GM19467 (cell line): ENCODE data around the gene CREB3L2.
"Not testable (repeated sequence)": the region's sequence is repeated elsewhere in the genome, so short reads cannot be mapped to it uniquely, and the experiment has no call there.

ENCODE experiments used
- ATAC-seq: cut with Tn5 transposase; IDR thresholded peaks from one replicate; pipeline ENCODE4 v1.9.1; 2021; ENCODE audit warnings: mild to moderate bottlenecking, moderate library complexity; ENCODE audit not compliant: unreplicated experiment

CREB3L2 gene

DNA sequence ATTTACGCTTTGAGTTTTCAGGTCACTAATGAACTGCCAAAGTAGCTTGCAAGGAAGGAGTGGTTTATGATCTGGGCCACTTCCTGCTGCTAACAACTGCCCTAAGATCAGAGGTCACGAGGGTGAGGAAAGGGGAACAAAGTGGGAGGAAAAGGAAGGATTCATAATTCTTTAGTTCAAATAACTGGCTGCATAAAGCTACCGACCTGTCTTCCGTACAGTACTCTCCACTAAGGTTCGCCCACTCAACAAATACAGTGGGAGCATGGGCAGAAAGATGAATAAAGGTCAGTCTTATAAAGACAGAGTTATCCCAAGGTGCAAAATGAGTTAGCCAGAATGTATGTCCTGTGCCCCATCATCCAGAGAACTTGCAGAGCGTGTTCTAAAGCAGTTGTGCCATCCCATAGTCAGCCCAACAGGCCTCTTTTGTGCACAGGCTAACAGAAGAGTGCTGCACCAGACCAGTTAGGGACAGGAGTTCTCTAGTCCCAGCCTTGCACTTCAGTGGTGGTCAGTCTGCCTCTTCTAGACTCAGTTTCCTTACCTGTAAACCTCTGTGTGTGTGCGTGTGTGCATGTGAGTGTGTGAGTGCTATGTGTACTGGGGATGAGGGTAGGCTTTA lies 65.9 kb downstream of the CREB3L2 start:
- ATAC-seq = peak; percentile 40

DNA sequence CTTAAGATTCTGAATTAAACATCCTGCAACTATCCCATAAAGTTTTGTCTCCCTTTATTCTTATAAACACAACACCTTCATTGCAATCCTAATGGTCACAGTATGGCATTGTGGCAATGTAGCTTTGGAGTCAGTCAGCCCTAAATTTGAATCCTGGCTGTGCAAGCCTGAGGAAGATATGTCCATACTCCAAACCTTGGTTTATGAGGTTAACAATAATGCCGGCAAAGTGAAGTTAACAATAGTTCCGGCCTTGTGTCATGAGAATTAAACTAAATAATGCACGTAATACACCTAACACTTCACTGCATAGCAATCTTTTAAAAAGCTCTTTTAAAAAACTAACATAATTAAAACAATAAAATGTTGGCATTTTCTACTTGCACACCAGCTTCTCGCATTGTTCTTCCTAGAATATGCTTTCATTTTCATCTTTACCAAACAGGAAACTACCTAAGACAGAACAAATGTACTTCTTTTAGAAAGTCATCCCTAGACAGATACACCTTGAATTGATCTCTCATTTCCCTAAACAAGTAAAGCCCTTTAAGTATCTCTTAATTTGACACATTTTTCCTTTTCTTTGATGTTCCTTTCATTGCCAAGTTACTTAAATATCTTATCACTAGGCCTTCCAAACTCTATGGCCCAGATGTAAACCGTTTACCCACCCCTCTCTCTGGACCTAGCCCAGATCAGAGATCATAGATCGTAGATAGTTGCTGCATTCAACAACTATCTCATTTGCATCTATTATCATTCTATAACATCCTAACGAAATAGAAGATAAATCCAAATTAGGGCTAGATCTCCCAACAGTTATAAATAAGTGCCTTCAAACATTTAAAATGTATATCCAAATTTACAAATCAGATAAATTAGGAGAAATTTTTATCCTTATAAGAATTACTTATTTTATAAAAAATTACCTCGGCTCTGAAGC lies 66.7 kb downstream of the CREB3L2 start:
- ATAC-seq = peak; percentile 72

DNA sequence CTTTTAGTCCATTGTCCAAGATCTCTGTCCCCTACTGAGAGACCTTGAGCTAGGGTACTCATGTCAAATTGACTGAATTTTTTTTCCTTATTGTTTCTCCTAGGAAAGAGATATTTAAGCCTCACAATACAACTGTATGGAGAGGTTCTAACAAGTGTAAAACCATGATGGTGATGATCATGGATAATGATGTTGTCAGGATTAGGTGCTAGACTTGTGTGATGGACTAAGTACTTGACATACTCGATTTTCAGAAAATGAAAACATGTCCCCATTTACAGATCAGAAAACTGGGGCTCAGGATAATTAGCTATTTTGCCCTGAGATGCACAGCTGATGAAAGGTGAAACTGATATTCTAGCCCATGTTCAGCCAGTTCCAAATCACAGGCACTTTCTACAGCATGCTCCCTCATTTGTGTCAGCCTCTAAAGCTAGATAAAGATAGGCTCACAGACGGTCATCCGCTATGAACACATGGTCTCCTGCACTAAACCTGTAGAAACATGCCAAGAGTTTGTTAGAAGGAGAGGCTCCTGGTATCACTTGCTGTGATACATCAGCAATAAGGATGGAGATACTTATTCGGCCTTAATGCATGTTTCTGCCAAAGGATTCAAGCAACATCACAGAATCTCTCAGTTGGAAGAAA lies 67.6 kb downstream of the CREB3L2 start:
- ATAC-seq = no peak

DNA sequence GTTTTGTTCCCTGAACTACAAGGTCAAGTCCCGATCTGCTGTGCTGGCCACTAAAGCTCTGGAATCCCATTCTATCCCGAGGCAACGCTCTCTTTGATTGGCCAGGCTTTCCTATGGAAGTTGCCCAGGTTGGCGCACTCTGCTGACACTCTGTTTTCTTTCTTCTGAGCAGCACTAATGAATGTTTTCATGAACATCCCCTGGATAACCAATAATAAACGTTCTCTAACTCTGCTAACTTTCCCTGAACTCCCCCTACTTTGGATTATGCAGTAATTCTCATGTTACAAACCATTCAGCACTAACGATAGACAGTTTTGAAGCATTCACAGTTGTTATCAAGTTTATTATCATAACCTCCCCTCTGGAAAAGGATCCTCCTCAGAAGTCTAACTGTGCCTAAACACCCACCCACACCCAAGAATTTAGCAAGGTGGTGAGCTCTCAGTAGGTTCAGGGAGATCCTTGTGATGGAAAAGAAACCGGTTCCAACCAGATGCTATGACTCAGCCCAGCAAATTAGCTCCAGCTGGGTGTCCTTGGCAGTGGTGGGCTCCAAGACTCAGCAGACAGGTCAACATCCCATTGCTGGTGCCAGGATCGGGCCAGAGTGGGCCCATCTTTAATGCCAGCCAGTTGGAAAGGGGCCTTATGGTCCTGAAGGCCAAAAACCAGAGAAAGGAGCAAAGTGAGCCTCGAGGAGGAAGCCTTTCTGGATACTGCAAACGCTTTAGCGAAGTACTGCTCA lies 68.4 kb downstream of the CREB3L2 start:
- ATAC-seq = no peak

DNA sequence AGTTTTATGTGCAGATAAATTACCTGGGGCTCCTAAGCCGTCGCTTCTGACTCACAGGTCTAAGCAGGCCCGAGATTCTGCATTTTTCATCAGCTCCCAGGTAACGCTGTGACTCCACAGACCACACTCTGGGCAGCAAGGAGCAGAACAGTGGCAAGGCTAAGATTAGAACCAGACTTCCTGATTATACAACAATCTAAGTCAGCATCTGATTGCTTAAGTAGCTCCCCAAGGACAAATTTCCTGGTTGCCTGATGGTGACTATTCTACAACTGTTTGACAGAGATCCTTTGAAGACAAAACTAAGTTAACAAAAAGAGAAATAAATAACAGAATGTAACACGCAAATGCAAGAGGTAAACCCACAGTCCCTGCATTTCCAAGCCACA lies 69.0 kb downstream of the CREB3L2 start:
- no peak for ATAC-seq

DNA sequence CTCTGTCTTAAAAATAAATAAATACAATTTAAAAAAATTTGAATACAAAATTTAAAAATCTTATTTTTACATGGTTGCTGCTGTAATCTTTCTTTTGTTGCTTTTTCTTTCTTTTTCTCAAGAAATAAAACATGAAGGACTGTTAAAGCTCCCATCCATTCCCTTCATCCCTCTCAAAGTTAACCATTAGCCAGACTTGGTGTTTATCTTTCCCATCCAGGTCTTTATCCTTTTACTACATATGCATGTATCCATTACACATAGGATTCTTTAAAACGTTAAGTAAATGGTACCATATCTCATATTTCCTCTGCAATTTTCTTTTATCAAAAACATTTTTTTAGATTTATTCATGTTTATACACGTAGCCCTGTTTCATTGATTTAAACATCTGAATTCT lies 70.1 kb downstream of the CREB3L2 start:
- no peak for ATAC-seq

DNA sequence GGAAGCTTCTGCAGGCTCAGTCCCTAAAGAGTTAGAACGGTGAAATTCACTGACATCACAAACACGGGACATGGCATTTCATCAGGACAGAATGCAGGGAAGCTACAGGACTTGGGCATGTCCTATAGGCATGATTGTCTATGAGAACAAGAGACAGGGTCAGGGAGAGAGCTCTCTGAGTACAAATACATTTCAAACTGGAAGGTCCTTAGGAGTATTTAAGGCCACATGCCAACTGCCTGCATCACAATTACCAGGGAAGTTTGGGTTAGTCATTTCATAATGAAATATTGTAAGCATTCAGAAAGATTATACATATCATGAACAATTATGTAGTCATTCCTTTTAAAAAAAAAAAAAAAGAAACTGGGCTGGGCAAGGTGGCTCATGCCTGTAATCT lies 71.3 kb downstream of the CREB3L2 start:
- ATAC-seq = no peak

DNA sequence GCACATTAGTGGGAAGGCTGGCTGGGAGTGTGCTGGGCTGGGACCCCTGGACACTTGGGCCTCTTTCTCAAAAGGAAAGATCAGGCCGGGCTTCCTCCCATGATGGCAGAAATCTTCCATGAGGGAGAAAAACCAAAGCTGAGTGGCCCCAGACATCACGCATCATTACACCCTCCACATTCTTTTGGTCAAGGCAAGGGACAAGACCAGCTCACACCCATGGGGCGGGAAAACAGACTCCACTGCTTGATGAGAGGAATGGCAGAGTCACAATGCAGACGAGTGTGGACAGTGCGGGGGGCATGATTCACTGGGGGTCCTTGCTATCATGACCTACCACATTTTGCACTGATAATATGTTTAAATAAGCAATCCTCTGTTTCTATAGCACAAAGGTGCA lies 73.3 kb downstream of the CREB3L2 start:
- no peak for ATAC-seq

DNA sequence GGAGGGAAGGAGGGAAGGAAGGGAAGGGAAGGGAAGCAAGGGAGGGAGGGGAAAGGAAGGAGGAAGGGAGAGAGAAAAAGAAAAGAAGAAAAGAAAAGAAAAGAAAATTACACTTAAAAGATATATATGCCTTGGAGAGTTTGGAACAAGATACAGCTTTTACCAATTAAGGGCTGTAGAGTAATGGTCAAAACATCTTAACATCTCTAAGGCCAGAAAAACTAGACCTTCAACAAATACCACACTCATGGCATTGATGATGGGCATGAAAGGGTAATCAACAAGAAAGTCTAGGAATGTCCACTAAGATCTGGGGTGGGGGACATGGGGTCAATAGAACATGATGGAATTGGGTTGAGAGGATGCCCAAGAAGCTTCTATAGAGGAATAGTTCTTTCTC lies 74.5 kb downstream of the CREB3L2 start:
- no peak for ATAC-seq

DNA sequence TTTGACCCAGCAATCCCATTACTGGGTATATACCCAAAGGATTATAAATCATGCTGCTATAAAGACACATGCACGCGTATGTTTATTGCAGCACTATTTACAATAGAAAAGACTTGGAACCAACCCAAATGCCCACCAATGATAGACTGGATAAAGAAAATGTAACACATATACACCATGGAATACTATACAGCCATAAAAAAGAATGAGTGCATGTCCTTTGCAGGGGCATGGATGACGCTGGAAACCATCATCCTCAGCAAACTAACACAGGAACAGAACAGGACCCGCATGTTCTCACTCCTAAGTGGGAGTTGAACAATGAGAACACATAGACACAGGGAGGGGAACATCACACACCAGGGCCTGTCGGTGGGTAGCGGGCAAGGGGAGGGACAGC lies 75.7 kb downstream of the CREB3L2 start:
- not testable (repeated sequence) for ATAC-seq

DNA sequence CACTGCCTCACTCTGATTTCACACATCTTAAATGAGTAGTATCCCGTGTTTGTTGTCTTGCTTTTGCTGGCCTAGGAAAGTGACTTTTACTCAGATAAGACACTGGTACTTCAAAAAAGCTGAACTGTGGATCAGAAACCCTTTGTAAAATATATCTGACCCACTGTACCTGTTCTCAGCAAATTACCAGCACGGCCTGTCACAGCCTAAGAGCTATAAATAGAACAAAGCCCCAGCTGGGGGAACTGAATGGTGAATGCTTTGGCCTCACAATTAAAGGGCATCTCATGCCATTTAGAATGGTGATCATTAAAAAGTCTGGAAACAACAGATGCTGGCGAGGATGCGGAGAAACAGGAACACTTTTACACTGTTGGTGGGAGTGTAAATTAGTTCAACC lies 76.1 kb downstream of the CREB3L2 start:
- no peak for ATAC-seq

DNA sequence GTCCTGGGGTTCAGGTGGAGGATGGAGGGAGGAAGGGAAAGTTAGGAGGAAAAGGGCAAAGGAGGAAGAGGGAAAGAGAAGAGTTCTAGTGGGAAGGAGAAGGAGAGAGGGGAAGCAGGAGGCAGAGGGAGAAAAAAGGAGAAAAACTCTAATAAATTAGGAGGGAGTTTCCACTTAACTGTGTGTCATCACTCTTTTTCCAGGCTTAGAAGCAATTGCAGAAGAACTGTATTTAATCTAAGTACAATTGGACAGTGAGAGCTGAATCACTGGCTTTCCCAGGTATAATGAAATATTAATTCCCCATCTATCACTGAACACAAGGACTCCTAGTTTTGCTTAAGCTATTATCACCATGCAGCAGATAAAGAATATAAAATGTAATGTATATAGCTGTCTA lies 76.8 kb downstream of the CREB3L2 start:
- no peak for ATAC-seq

DNA sequence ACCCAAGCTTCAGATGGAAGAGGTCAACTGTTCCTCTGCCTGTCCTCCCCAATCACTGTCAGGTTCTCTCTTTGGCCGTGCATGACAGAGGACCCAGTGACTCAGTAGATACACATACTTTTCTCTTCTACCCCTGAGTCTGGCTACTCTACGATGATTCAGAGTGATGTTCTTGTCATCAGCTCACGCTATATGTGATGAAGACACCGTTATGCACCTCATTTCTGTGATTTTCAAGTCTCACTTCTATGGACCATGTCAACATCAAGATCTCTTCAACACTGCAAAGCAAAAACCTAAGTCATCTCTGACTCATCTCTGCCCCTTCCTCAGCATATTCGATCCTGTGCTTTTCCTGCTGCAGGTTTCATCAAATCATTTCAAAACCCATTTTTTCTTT lies 78.5 kb downstream of the CREB3L2 start:
- no peak for ATAC-seq

DNA sequence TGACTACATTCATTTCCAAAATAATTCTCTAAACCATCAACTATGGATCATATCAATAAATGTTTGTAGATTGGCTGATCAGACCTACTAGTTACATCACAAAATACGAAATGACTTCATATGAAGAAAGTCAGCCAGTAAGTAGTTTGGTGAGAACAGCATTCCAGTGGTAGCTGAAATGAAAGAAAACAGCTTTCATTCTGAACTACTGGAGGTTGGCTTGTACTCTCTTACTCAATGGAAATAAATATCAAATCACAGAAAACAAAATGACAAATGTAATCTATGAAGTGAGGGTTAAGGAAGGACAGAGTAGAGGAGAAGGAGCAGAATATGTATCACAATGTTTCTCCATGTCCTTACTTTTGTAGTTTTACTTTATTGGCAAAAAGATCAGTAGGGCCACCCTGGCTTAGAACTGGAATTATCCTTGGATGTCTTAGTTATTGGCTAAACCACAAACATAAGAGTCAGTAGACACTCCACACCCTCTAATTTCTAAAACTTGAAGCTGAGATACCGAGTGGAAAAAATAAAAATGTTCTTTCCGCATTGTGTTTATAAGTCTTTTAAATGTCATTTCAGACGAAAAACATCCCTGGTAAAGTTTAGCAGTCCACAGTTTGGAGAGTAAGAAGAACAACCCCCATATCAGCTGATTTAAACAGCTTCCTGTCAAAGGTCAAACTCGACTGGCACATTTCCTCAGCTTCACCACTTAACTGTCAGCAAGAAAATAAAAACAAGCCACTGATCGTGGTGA lies 81.1 kb downstream of the CREB3L2 start:
- ATAC-seq = no peak

DNA sequence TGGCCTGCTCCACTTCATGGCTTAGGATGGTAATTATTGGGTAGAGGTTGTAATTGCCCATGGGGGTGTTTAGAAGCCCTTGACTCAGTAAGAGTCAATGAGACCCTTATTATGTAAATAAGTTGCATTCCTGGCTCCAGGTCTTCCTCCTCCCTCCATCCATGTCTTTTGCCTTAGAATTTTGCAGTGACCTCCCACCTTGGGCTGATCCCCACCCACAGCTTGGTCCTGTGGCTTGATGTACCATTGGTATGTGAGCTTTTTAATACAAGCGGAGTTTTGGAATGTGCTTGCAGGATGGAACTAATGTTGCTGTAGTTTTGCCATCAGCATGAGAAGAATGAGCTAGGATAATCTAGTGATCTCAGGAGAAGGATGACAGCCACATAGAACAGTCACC lies 81.9 kb downstream of the CREB3L2 start:
- no peak for ATAC-seq

DNA sequence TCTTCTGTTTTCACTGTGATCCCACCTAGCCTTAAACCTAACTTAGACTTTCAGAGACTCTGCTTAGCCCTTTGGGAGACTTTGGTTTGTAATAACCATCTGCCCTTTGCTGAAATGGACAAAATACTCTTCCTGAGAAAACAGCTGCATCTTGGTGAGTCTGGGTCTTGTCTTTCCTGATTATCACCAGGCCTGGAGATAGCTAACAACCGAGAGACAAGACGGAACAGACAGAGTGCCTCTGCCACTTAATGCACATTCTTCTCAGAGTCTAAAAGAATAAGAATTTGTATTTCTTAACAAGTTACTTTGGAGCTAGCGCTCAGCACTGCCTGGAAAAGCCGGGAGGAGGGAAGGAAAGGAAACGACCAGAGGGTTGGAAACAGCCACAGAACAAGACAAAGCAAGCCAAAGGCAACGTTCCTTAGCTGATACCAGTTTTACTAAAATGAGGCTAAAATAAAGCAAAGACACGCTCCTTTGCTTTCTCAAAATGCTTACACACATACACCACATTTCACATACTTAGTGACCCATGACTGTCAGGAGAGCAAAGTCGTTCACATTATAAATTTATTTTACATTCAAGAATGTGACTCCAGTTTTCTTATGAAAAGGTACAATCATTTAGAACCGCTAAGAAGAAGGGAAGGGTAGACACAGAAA lies 84.8 kb downstream of the CREB3L2 start:
- no peak for ATAC-seq

DNA sequence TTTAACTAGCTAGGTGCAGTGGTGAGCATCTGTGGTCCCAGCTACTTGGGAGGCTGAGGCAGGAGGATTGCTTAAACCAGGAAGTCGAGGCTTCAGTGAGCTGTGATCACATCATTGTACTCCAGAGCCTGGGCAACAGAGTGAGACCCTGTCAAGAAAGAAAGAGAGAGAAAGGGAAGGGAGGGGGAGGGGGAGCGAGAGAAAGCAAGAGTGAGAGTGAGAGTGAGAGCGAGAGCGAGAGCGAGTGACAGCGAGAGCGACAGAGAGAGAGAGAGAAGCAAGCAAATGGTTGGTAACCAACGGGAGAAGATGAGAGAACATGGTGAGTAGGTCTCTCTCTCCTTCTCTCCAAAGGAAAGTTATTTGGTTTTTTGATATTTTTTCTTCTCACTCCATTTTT lies 85.3 kb downstream of the CREB3L2 start:
- ATAC-seq = no peak

DNA sequence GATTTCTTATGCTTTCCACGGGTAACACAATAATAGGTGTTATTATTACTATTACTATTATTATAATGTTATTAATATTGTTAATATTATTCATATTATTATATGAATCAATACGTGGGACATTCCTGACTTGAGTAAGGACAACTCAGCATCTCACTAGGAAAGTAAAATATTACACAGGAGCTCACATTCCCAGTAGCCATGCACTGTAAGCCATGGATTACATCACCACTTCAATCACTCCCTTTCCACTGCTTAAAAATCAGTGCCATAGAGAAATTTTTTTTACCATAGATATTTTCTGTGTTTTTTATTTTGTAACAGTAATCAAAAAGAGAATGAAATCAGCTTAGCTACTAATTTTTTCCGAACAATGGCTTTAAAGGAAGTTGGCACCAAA lies 86.6 kb downstream of the CREB3L2 start:
- ATAC-seq = no peak

DNA sequence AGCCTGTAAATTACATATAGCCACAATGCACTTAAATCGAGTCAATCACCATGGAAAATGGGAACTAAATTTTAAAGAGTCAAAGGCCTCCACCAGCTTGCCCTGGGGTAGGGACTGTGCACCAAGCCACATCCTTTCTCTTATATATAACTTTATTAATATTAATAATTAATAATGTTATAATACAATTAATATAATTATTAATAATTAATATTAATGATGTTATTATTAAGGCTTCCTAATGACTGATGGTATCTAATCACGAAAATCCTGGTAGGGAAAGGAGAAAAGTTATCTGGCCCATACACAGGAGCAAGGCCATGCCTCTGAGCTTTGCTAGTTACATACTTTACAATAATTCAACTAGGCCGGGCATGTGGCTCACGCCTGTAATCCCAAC lies 87.9 kb downstream of the CREB3L2 start:
- no peak for ATAC-seq

DNA sequence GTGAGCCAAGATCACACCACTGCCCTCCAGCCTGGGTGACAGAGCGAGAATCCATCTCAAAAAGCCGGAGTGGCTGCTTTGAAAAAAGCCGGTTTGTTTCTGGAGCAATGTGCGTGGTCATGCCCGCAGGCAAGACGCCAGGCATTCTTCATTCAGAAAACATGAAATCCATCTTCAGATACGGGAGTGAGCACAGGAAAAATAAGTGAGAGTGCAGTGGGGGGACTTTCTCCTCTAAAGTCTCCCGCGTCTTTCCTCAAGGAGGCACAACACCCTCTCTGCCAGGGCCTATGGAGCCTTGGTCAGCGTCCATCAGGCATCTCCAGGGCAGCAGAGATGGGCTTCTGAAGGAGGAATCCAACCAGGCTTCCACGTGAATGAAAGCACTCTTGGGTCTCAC lies 92.8 kb downstream of the CREB3L2 start:
- no peak for ATAC-seq
